Lung (tissue), 12 donors: Measurements from ENCODE around the gene VDAC1. TPM values are rescaled to one million over a fixed set of nuclear protein-coding genes. Genes with fewer than 3 reads are reported as not detected.
A peak's percentile ranks its signal among the peaks of the same experiment; 100 is the strongest.

ENCODE experiments used
- ATAC-seq: fragments of 200-7000 bp; cut with Tn5 transposase; one replicate; pipeline ENCODE4 v1.9.1; 2020; ENCODE audit warnings: moderate number of reproducible peaks; ENCODE audit not compliant: insufficient read depth, low FRiP score
- DNase-seq, 3 donors: peaks; one replicate each; pipeline ENCODE4 v3.0.0-alpha.2; 2013 to 2017
- H3K27ac ChIP-seq, 2 donors: one replicate each; pipeline ENCODE4 v1.5.1; 2013; ENCODE audit warnings: mild to moderate bottlenecking in 2 of 2, moderate library complexity in 2 of 2, control low read depth in 1 of 2, inconsistent platforms in 1 of 2, low read depth in 1 of 2, low read length in 1 of 2
- H3K27me3 ChIP-seq, 3 donors: one replicate each; pipeline ENCODE4 v1.5.1; 2013; ENCODE audit warnings: low read length in 2 of 3; ENCODE audit not compliant: control insufficient read depth in 3 of 3, insufficient read depth in 3 of 3
- H3K36me3 ChIP-seq, 4 donors: one replicate each; pipeline ENCODE4 v1.5.1; 2013; ENCODE audit warnings: low read length in 4 of 4, mild to moderate bottlenecking in 1 of 4, moderate library complexity in 1 of 4; ENCODE audit not compliant: control insufficient read depth in 4 of 4, insufficient read depth in 4 of 4
- H3K4me1 ChIP-seq, 5 donors: one replicate each; pipeline ENCODE4 v1.5.1; 2013; ENCODE audit warnings: low read length in 5 of 5, mild to moderate bottlenecking in 2 of 5, moderate library complexity in 1 of 5; ENCODE audit not compliant: control insufficient read depth in 5 of 5, insufficient read depth in 5 of 5
- H3K4me3 ChIP-seq: one replicate; pipeline ENCODE4 v1.5.1; 2013; ENCODE audit warnings: mild to moderate bottlenecking, control low read depth, moderate library complexity
- H3K9ac ChIP-seq, 2 donors: one replicate each; pipeline ENCODE4 v1.5.1; 2013; ENCODE audit warnings: low read length in 2 of 2, control low read depth in 1 of 2; ENCODE audit not compliant: insufficient read depth in 1 of 2
- H3K9me3 ChIP-seq, 4 donors: one replicate each; pipeline ENCODE4 v1.5.1; 2013; ENCODE audit warnings: low read length in 3 of 4, mild to moderate bottlenecking in 1 of 4, moderate library complexity in 1 of 4; ENCODE audit not compliant: control insufficient read depth in 4 of 4, insufficient read depth in 3 of 4
- WGBS, 2 donors: extraction: QIAGEN DNeasy Blood & Tissue Kit; methylation state at CpG; one replicate each; pipeline ENCODE4 v1.1.7; 2013; 5-methylcytosine and 5-hydroxymethylcytosine counted together
- polyA plus RNA-seq, 2 donors: library from polyadenylated mRNA; stranded (reverse); fragments of 200-250 nt; gene quantifications; one replicate each; pipeline ENCODE4 v1.2.1, GENCODE V29; 2013
- total RNA-seq, 2 donors: library from RNA; depleted of rRNA in 1 of 2; stranded (reverse); fragments of >200 nt in 1 of 2; gene quantifications; one replicate each; pipeline ENCODE4 v1.2.1, GENCODE V29; 2014 to 2021
- TF ChIP-seq, protein P1 (sequence below): IDR thresholded peaks from 2 replicates; pipeline ENCODE4 v1.5.1; 2012; ENCODE audit warnings: mild to moderate bottlenecking; ENCODE audit errors: control extremely low read depth, extremely low read depth
- donor health status: control.
- donor health status: control.
- donor health status: Bipolar disorder and iron deficiency.
- donor health status: healthy.
- donor health status: DM: yes; HTN: yes; CAD: no.

The VDAC1 gene
- total and polyA plus RNA-seq, 4 donors, result 107 to 136 (median 120) TPM

DNA sequence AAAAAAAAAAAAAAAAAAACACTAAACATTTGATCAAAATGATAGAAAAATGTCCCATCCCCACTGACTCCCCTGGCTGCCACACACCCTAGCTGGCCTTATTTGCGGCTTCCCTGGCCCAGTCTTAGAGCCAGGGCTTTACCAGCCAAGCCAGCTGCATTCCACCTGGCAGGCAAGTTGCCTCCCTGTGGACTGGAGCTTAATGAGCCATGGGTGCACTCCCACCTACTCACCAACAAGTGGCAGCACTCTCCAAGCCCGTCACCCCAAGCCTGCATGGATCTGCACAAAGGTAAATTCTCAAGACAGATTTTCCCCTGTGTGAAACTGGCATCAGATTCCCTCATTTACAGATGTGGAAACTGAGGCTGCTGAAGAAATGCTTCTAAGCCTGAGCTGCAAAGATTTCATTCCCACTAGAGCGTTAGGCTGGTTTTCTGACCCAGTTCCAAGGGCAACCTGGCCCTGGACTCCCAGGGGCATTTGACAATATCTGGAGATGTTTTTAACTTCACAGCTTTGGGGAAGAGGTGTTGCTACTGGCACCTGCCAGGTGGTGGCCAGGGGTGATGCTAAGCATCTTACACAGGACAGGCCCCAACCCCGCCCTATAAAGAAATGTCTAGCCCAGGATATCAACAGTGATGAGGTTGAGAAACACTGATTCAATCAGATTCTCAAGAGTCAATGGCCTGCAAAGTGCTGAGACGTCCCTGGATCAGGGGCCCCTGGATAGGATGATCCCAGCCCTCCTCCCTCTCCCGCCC lies 21.9 kb upstream of the VDAC1 start:
- whole genome bisulfite sequencing, 2 donors, result 71% methylated on average over 6 of the region's 6 CpGs
- H3K9ac ChIP-seq, result no peak overlapping the region
- H3K9me3 ChIP-seq, result peaks cover 0 to 2% (median 0%) of the 10 kb centered on the region in 4 donors
- H3K27me3 ChIP-seq, result no peaks in the 10 kb centered on the region
- no peak overlapping the region for H3K27ac ChIP-seq
- TF ChIP-seq, protein P1, sequence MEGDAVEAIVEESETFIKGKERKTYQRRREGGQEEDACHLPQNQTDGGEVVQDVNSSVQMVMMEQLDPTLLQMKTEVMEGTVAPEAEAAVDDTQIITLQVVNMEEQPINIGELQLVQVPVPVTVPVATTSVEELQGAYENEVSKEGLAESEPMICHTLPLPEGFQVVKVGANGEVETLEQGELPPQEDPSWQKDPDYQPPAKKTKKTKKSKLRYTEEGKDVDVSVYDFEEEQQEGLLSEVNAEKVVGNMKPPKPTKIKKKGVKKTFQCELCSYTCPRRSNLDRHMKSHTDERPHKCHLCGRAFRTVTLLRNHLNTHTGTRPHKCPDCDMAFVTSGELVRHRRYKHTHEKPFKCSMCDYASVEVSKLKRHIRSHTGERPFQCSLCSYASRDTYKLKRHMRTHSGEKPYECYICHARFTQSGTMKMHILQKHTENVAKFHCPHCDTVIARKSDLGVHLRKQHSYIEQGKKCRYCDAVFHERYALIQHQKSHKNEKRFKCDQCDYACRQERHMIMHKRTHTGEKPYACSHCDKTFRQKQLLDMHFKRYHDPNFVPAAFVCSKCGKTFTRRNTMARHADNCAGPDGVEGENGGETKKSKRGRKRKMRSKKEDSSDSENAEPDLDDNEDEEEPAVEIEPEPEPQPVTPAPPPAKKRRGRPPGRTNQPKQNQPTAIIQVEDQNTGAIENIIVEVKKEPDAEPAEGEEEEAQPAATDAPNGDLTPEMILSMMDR, result no peak
- ATAC-seq (no peak), DNase-seq (peak; percentile 33 to 66 (median 50))
- no peak overlapping the region for H3K4me3 ChIP-seq
- H3K36me3 ChIP-seq, result no peaks in the 10 kb centered on the region
- no peaks in the 10 kb centered on the region for H3K4me1 ChIP-seq

DNA sequence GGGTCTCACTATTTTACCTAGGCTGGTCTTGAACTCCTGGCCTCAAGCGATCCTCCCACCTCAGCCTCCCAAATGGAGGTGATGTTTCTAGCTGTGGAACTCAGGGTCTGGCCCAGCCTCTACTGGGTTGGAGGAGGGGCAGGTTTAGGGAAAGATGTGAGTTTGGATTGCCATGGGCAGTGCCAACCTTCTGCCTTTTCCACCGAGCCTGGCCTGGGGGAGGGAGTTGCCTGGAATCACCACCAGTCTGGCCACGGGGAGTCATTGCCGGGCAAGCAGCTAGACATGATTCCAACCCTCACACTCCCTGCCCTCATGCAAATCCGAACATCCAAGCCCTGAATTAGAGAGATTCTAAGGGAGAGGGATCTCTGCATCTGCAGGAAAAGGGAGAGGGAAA lies 21.0 kb upstream of the VDAC1 start:
- no peak overlapping the region for H3K27ac ChIP-seq
- H3K4me3 ChIP-seq, result no peak overlapping the region
- DNase-seq (no peak), ATAC-seq (no peak)
- H3K9ac ChIP-seq, result no peak overlapping the region
- no peaks in the 10 kb centered on the region for H3K27me3 ChIP-seq
- H3K36me3 ChIP-seq, result no peaks in the 10 kb centered on the region
- TF ChIP-seq, protein P1, result no peak
- H3K4me1 ChIP-seq, result no peaks in the 10 kb centered on the region
- whole genome bisulfite sequencing, 2 donors, result 86 to 91% methylated on average over 5 of the region's 5 CpGs
- peaks cover 0 to 2% (median 0%) of the 10 kb centered on the region in 4 donors for H3K9me3 ChIP-seq

DNA sequence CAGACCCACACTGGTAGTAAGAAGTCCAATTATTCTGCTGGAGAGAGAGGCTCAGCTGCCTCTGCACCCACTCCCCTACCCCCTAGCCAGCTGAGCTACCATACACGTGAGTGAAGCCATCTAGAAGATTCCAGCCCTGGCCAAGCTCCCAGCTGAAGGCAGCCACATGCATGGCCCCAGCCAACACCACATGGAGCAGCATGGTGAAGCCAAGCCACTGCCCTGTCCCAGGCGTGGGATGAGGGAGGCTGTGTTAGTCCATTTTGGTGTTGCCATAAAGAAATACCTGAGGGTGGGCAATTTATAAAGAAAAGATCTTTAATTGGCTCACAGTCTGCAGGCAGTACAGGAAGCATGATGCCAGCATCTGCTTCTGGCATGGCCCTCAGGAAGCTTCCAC lies 20.0 kb upstream of the VDAC1 start:
- Histone ChIP-seq H3K27me3 (no peaks in the 10 kb centered on the region), H3K4me1 (peaks cover 0 to 1% (median 0%) of the 10 kb centered on the region in 5 donors), H3K9ac (no peak overlapping the region), H3K4me3 (no peak overlapping the region), H3K27ac (no peak overlapping the region), H3K36me3 (no peaks in the 10 kb centered on the region), H3K9me3 (peaks cover 0 to 2% (median 0%) of the 10 kb centered on the region in 4 donors)
- DNase-seq, result no peak
- TF ChIP-seq, protein P1, result no peak
- WGBS, 2 donors, result 86 to 92% methylated on average over 2 of the region's 2 CpGs
- no peak for ATAC-seq
